Effector memory CD4-positive, alpha-beta T cell (primary cell): ENCODE measurements around the gene TMEM255B.
"Not testable (repeated sequence)": the region's sequence is repeated elsewhere in the genome, so short reads cannot be mapped to it uniquely, and the experiment has no call there.

ENCODE experiments used
- DNase-seq, 3 donors: peaks; one replicate each; pipeline ENCODE4 v3.0.0-alpha.2; 2020
- H3K27ac ChIP-seq: 2 replicates; pipeline ENCODE4 v1.7.0; 2013; ENCODE audit warnings: mild to moderate bottlenecking, low read length, moderate library complexity; ENCODE audit not compliant: insufficient read depth, poor library complexity, severe bottlenecking
- H3K27me3 ChIP-seq: replicated peaks from 2 replicates; pipeline ENCODE4 v1.7.0; 2013; ENCODE audit warnings: mild to moderate bottlenecking, low read length; ENCODE audit not compliant: insufficient read depth, control insufficient read depth, poor library complexity, severe bottlenecking
- H3K36me3 ChIP-seq: 2 replicates; pipeline ENCODE4 v1.7.0; 2013; ENCODE audit warnings: mild to moderate bottlenecking, low read length, moderate library complexity; ENCODE audit not compliant: control insufficient read depth, insufficient read depth
- H3K4me1 ChIP-seq: 2 replicates; pipeline ENCODE4 v1.7.0; 2013; ENCODE audit warnings: low read length, mild to moderate bottlenecking; ENCODE audit not compliant: control insufficient read depth, insufficient read depth, poor library complexity, severe bottlenecking
- H3K4me3 ChIP-seq: 2 replicates; pipeline ENCODE4 v1.7.0; 2013; ENCODE audit warnings: low read length, low read depth, mild to moderate bottlenecking; ENCODE audit not compliant: insufficient read depth, poor library complexity, severe bottlenecking
- H3K9me3 ChIP-seq: 2 replicates; pipeline ENCODE4 v1.7.0; 2013; ENCODE audit warnings: mild to moderate bottlenecking, low read length, moderate library complexity; ENCODE audit not compliant: control insufficient read depth

The TMEM255B gene

DNA sequence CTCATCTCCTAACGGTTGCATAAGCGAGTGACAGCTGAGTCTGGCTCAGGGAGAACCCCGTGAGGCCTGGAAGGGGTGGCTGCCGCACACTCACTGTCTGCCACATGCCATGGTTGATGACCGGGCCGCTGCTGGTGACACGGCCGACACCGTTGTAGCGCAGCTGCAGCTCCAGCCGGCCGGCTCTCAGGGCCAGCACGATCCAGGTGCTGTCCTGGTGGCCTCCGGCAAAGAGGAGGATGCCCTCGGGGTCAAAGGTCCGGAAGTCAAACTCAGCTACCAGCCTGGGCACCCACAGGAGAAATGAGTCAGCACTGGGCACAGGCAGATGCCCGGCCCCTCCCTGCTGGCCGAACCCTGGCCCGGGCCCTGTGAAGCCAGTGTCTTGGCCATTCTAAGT is 73.2 kb downstream of the TMEM255B start:
- Histone ChIP-seq H3K27me3 (no peaks in the 10 kb centered on the region), H3K36me3 (no peaks in the 10 kb centered on the region)

DNA sequence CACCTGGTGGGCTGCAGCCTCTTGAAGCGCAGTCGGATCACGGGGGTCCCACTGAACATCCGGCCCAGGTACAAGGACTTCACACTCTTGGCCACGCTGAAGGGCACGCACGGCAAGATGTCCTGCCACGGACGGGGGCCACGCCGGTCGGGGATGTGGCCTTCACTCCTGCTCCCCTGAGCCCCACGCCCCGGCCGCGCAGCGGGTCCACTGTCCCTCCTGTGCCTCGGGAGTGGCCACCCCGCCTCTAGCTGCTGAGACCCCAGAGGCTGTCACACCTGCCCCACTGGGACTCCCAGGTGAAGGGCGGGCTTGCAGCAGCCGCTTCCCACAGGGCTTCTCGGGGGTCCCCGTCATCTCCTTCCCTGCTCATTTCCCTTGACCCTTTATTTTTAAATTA is 73.6 kb downstream of the TMEM255B start:
- H3K36me3 ChIP-seq = no peaks in the 10 kb centered on the region
- H3K27me3 ChIP-seq = no peaks in the 10 kb centered on the region
- H3K27ac ChIP-seq = no peak overlapping the region
- H3K9me3 ChIP-seq = no peaks in the 10 kb centered on the region
- H3K4me3 ChIP-seq = no peak overlapping the region
- no peaks in the 10 kb centered on the region for H3K4me1 ChIP-seq
- no peak for DNase-seq

More for the DNA sequence above, 73.2 kb downstream of the TMEM255B start:
- H3K4me1 ChIP-seq = no peaks in the 10 kb centered on the region
- no peak overlapping the region for H3K4me3 ChIP-seq
- H3K27ac ChIP-seq = no peak overlapping the region
- no peaks in the 10 kb centered on the region for H3K9me3 ChIP-seq
- no peak for DNase-seq

DNA sequence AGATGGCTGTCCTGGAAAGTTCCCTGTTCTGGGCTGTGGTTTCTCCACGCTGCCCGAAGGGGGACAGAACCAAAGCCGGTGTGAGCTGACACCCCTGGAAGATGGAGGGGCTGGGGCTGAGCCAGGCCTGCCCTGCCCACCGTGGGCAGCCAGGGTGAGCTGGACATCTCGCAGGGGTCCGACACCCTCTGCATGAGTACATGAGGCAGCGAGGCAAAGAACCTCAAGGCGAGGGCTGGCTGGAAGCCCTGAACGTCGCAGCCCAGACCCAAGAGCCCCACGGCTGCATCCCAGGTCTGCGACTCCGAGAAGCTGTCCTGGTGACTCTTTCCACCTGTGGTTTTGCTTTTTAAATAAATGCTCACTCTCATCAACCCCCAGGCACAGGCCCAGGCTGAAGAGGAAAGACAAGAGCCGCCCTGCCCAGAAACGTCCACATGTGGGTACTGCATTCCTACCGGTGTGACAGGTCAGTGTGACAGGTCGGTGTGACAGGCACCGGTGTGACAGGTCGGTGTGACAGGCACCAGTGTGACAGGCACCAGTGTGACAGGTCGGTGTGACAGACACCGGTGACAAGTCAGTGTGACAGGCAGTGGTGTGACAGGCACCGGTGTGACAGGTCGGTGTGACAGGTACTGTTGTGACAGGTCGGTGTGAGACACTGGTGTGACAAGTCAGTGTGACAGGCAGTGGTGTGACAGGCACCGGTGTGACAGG is 74.2 kb downstream of the TMEM255B start:
- no peaks in the 10 kb centered on the region for H3K9me3 ChIP-seq
- no peaks in the 10 kb centered on the region for H3K4me1 ChIP-seq
- no peaks in the 10 kb centered on the region for H3K27me3 ChIP-seq
- no peak overlapping the region for H3K27ac ChIP-seq
- DNase-seq = no peak
- H3K4me3 ChIP-seq = no peak overlapping the region
- no peaks in the 10 kb centered on the region for H3K36me3 ChIP-seq

DNA sequence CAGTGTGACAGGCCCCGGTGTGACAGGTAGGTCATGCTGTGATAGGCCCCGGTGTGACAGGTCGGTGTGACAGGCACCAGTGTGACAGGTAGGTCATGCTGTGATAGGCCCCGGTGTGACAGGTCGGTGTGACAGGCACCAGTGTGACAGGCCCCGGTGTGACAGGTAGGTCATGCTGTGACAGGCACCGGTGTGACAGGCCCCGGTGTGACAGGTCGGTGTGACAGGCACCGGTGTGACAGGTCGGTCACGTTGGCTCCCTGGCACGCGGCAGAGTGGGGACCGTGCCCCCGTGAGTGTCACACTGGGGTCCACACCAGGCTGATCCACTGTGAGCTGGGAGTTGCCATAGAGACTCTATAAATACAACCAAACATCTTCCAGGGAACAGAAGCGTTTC is 75.0 kb downstream of the TMEM255B start:
- DNase-seq, H3K27ac ChIP-seq, H3K9me3 ChIP-seq, H3K27me3 ChIP-seq, H3K4me3 ChIP-seq, H3K4me1 ChIP-seq, H3K36me3 ChIP-seq: not testable (repeated sequence)

DNA sequence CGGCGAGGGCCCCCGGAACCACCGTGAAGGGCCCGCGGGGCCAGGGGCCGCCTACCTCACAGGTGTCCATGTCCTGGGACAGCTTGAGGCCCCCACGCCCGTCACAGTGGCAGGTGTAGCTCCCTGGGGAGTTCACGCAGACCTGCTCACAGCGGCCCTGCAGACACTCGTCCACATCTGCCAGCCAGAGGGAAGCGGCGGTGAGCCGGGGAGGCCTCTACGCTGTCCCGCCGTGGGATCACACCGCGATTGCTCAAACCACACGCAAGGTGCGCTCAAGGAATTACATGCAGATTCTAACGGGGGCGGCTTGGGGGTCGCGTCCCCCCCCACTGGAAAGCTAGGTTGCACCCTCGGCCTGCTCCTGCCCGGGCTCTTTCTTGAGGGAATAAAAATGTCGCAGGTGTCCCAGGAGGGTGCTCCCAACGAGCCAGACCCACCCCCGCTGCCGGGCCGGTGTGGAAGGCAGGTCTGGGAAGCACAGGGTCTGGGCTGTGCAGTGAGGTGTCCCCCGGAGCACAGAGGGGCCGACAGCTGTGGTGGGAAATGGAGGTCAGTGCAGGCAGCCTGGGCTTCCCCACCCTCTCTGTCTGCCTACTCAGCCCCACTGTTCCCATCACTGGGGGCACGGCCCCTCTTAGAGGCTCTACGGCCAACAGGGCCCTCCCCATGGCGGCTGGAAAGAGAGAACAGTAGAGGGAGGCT is 75.6 kb downstream of the TMEM255B start:
- Histone ChIP-seq H3K4me3 (no peak overlapping the region), H3K27me3 (no peaks in the 10 kb centered on the region), H3K4me1 (no peaks in the 10 kb centered on the region), H3K36me3 (no peaks in the 10 kb centered on the region), H3K27ac (no peak overlapping the region), H3K9me3 (no peaks in the 10 kb centered on the region)
- DNase-seq = no peak

DNA sequence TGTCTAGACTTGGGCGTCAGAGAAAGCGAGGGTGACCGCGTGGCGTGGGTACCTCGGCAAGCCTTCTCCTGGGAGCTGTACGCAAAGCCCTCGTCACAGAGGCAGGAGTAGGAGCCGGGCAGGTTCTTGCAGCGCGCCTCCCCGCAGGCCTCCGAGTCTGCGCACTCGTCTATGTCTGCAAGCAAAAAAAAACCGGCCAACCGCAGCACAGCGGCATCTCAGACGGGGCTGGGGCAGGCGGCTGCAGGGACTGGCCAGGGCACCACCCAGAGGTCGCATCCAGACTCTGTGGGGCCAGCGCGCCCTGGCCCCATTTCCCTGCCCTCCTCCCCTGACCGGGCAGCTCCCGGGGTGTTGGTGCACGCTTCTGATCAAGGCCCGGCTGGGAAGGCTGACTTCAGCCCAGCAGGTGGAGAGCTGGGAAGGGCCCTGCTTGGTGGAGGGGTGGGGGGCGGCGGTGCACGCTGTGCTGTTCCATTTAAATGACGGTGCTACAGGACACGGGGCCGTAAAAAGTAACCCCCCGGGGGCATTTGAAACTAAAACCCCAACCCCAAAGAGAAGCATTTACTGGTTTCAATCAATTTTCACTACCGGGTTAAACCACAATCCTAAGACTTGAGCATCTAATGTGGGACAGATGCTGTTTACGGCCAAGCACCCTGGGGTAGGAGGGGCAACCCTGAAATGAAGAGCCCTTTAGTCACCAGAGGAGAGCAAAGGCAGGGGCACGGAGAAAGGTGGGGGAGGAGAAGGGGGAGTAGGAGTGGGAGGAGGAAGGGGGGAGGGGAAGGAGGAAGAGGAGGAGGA is 76.6 kb downstream of the TMEM255B start:
- no peaks in the 10 kb centered on the region for H3K27me3 ChIP-seq
- DNase-seq = no peak
- H3K27ac ChIP-seq = no peak overlapping the region
- no peaks in the 10 kb centered on the region for H3K36me3 ChIP-seq
- H3K4me3 ChIP-seq = no peak overlapping the region
- H3K9me3 ChIP-seq = no peaks in the 10 kb centered on the region
- peaks cover 2% of the 10 kb centered on the region for H3K4me1 ChIP-seq

DNA sequence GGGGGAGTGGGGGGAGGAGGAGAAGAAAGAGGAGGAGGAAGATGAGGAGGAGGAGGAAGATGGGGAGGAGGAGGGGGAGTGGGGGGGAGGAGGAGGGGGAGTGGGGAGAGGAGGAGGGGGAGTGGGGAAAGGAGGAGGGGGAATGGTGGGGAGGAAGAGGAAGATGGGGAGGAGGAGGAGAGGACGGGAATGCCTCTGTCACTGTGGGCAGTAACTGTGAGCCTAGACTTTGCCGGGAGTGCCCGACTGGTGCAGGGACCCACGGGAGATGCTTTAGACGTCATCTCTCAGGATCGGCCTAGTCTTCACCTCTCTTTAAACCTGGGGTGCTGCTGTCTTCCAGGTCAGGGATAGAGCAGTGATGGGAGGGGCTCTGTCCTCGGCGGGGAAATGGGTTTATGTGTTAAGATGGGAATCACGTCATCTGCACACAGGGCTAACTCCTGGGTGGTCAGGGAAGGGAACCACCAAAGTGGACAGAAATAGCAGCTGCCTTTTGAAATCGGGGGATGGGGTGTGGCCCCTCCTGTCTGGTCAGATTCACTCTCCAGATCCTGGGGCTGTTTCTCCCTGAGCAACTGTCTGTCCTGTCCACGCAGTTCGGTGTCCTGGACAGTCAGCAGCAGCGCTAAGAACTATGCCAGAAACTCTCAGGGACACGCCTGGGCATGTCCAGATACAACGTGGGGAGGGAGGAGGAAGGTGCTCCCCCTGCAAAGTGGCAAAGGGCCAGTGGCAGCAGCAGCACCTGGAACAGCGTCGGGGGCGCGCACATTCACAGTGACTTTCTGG is 77.9 kb downstream of the TMEM255B start:
- DNase-seq = no peak
- no peaks in the 10 kb centered on the region for H3K36me3 ChIP-seq
- H3K4me1 ChIP-seq = peaks cover 7% of the 10 kb centered on the region
- no peak overlapping the region for H3K27ac ChIP-seq
- H3K27me3 ChIP-seq = no peaks in the 10 kb centered on the region
- H3K9me3 ChIP-seq = no peaks in the 10 kb centered on the region
- no peak overlapping the region for H3K4me3 ChIP-seq

DNA sequence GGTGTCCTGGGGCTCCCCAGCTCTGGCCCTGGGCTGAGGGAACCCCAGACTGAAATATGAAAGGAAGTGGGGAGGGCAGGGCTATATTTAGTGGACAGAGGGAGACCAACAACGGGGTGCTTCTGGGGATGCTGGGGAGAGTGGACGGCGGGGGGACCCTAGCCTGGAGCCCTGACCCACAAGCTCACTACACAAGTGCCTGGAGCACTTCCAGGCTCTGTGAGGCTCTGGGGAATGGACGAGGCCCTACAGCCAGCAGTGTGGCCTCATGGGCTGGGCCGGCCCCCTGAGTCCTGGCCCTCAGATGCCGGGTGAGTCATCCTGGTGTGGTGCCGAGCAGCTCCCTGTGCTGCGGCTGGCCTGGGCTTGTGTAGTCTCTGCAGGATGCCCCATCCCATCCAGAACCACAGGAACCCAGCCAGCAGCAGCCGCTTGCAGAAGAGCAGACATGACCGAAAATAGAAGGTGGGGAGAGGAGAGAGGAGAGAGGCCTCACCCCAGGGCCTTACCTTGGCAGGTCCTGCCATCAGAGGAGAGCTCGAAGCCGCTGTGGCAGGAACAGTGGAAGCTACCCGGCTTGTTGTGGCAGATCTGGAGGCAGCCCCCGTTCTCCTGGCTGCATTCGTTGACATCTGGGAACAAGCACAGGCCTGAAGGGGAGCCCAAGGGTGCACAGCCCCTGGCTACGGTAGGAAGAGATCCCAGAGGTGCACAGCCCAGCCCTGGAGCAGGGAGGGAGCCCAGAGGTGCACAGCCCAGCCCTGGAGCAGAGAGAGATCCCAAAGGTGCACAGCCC is 78.7 kb downstream of the TMEM255B start:
- Histone ChIP-seq H3K36me3 (no peaks in the 10 kb centered on the region), H3K4me3 (no peak overlapping the region), H3K27me3 (no peaks in the 10 kb centered on the region), H3K4me1 (peaks cover 10% of the 10 kb centered on the region), H3K9me3 (no peaks in the 10 kb centered on the region), H3K27ac (no peak overlapping the region)
- no peak for DNase-seq

DNA sequence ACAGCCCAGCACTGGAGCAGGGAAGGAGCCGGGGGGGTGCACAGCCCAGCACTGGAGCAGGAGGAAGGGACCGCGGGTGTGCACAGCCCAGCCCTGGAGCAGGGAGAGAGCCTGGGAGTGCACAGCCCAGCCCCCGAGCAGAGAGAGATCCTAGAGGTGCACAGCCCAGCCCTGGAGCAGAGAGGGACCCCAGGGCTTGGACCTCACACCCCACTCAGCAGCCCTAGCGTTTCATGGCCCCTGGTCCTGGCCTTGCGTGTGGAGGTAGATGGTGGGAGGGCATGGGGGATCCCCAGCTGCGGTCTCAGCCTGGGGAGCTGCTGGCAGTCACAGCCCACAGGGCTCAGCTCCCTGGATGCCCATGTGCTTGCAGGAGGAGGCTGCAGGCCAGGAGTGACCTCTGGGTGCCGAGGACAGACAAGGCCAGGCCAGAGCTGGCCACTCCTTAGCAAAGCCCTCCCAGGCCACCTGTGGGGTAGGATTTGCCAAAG is 79.7 kb downstream of the TMEM255B start:
- H3K27me3 ChIP-seq = no peaks in the 10 kb centered on the region
- H3K4me3 ChIP-seq = no peak overlapping the region
- no peaks in the 10 kb centered on the region for H3K9me3 ChIP-seq
- peaks cover 10% of the 10 kb centered on the region for H3K4me1 ChIP-seq
- no peak for DNase-seq
- H3K36me3 ChIP-seq = no peaks in the 10 kb centered on the region
- no peak overlapping the region for H3K27ac ChIP-seq
